Measurements from ENCODE around the gene SF3B4.

DNA sequence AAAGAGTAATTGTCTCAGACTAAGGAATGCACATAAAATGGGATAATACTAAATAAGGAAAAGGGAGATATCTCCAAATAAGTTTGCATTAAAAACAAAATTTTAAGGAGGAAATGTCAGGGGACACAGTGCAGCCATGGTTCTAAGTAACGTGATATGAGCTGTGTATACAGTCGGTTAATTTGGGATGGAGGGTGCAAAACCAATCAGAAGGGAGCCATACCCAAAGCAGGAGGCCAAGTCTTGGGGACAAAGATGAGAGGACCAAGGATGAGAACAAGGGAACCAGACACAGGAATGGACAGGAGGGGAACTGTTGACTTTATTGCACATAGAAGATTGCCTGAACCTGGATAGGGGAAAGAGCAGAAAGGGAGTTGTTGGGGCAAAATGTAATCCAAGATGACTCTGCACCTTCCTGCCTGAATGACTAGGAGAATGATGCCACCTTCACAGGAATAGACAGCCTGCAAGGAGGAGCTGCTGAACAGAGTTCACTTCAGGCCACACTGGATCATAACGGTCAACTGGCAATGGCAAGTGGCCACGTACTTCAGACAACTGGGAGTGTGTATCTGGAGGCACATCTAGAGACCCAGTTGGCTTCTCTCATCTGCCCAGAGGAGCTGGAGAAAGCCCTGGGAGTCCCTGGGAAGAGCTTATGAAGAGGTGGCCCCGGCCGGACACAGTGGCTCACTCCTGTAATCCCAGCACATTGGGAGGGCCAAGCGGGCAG lies 50.2 kb downstream of the SF3B4 start:
- no peak for TF ChIP-seq RAD21 (IDR thresholded peaks at IDR 0.05; ENCODE audit: low read depth)
- TF ChIP-seq, protein P1, sequence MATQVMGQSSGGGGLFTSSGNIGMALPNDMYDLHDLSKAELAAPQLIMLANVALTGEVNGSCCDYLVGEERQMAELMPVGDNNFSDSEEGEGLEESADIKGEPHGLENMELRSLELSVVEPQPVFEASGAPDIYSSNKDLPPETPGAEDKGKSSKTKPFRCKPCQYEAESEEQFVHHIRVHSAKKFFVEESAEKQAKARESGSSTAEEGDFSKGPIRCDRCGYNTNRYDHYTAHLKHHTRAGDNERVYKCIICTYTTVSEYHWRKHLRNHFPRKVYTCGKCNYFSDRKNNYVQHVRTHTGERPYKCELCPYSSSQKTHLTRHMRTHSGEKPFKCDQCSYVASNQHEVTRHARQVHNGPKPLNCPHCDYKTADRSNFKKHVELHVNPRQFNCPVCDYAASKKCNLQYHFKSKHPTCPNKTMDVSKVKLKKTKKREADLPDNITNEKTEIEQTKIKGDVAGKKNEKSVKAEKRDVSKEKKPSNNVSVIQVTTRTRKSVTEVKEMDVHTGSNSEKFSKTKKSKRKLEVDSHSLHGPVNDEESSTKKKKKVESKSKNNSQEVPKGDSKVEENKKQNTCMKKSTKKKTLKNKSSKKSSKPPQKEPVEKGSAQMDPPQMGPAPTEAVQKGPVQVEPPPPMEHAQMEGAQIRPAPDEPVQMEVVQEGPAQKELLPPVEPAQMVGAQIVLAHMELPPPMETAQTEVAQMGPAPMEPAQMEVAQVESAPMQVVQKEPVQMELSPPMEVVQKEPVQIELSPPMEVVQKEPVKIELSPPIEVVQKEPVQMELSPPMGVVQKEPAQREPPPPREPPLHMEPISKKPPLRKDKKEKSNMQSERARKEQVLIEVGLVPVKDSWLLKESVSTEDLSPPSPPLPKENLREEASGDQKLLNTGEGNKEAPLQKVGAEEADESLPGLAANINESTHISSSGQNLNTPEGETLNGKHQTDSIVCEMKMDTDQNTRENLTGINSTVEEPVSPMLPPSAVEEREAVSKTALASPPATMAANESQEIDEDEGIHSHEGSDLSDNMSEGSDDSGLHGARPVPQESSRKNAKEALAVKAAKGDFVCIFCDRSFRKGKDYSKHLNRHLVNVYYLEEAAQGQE (IDR thresholded peaks at IDR 0.05; ENCODE audit: low read depth): no peak
- TF ChIP-seq EGR1 (IDR thresholded peaks at IDR 0.05): no peak
- no peak for TF ChIP-seq FOXM1 (IDR thresholded peaks at IDR 0.05; ENCODE audit: borderline replicate concordance, low read depth)
- TF ChIP-seq CEBPB (IDR thresholded peaks at IDR 0.05): no peak
- no peak for TF ChIP-seq TAF1 (IDR thresholded peaks at IDR 0.05; ENCODE audit: low read depth)
- no peak for TF ChIP-seq NFIC (IDR thresholded peaks at IDR 0.05)
- no peak for TF ChIP-seq ZBTB7A (IDR thresholded peaks at IDR 0.05; ENCODE audit: low read depth)
- TF ChIP-seq TEAD4 (IDR thresholded peaks at IDR 0.05): no peak
- TF ChIP-seq, protein P2, sequence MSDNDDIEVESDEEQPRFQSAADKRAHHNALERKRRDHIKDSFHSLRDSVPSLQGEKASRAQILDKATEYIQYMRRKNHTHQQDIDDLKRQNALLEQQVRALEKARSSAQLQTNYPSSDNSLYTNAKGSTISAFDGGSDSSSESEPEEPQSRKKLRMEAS (IDR thresholded peaks at IDR 0.05): no peak
- TF ChIP-seq EP300 (IDR thresholded peaks at IDR 0.05; ENCODE audit: borderline replicate concordance): no peak
- TF ChIP-seq YY1 (IDR thresholded peaks at IDR 0.05; ENCODE audit: low read depth): no peak

Measured in Ishikawa (cell line).